HG03565 (cell line): ENCODE measurements around the gene IL17REL.

Experiments used
- ATAC-seq: cut with Tn5 transposase; IDR thresholded peaks from one replicate; pipeline ENCODE4 v1.9.1; 2021; ENCODE audit warnings: mild to moderate bottlenecking, moderate library complexity; ENCODE audit not compliant: unreplicated experiment

The IL17REL gene

DNA sequence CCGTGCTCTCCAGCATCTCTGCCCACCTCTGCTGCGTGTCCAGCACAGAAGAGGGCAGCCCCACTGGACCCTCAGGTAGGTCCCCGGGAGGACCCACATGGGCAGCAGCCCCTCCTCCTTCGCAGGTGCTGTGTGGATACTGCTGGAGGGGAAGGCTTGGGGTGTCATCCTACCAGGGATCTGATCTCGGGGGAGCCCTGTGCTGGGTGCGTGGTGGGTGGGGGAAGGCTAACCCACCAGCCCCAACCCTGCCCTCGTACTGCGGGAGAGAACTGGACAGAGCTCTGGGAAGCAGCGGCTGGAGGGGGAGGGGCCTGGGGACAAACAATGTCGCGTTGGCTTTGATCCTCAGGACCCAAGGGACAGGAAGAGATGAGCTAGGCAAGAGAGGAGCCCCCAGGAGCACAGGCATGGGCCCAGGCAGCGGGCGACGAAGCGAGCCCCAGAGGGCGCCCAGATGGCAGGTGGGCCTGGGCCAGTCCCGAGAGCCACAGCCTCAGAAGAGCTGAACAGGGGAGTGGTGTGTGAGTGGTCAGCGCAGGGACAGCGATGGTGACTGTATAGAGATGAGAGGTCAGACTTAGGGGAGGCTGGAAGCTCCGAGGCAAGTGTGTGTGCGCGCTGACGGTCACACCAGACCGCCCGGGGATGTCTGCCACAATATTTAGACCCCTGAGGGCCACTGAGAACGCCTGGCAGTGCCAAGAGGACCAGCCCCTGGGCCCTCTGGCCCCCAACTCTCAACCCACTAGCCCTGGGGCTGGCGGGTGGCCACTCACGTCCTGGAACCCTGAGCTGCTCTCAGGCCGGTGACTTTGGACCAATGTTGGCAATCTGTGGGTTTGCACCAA lies 53.4 kb downstream of the IL17REL start:
- no peak for ATAC-seq

DNA sequence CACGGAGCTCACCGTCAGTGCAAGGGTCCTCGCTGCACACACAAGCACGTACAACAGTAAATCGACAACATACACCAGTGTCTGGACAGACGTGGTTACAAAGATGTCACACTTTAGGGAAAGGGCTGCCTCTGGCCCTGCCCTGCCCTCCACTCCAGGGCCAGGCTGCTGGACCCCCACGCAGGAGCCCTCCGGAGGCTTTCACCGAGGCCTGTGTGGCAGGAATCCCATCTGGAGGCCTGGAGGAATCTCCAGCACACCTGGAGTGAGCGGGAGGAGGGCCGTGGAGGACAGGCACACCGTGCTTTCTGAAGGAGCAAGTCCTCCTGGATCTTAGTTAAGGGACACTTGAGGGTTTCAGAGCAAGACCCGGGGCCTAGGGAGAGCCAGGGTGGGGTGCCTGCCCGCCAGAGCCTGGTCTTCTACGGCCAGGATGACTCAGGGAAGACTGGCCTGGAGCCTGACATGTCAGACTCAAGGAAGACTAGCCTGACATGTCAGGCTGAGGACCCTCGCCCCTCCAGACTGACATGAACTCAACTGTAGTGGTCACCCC lies 54.1 kb downstream of the IL17REL start:
- ATAC-seq = no peak

DNA sequence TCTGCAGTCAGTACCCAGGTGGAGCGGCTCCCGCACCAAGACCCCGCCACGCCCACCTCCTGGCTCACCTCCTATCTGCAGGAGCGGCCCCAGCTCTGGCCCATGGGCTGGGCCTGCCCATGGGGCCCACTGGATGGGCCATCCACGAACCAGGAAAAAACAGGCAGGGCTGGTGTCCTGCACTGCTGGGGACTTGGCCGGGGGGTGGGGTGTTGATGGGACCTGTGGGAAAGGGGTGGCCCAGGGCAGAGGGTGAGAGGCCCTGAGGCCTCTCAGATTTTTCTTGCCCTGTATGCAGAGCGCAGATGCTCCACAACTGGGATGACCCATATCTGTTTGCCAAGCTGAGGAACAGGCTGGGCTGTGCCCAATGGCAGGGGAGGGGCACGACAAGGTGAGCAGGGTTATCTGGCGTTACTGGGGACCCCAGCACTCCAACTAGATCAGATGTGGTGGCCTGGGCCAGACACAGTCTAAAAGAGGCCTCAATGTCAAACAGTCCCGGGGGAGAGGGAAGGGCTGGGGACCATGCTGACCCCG lies 54.7 kb downstream of the IL17REL start:
- no peak for ATAC-seq

DNA sequence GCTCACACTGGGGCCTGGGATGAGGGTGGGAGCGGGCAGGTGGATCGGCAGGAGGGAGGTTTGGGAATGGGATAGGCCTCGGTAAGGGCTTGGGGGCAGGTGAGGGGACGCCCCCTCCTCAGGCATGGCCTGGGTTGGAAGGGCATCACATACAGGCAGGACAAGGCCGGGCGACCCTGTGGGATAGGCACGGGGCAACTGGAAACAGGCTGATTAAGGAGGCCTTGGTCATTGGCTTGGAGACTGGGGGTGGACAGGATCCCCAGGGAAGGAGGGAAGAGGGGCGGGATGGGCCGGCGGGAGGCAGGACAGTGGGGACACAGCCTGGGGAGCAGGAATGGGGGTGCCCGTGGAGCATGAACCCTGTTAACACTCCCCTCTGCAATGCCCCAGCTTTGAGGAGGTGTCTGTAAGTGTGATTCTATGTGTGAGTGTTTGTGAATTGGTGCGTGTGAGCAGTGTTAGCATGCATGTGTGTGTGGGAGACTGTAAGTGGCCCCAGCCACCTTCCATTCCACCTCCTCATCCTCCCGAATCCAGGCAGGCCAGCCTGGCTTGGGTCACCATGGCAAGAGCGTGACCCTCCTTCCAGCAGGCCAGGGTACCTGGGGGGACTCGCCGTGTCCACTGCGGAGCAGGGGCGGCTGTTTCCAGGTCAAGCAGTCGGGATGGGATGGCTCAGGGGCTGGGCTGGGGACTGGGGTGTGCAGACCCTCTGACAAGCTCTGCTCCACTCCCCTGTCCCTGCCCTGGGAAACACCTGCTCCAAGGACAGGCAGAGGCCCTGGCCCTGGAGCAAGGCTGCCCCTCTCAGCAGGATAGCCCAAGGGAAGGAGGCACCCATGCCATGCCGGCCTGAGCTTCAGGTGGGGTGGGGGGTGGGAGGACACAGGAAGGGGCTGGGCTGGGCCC lies 55.4 kb downstream of the IL17REL start:
- ATAC-seq = no peak

DNA sequence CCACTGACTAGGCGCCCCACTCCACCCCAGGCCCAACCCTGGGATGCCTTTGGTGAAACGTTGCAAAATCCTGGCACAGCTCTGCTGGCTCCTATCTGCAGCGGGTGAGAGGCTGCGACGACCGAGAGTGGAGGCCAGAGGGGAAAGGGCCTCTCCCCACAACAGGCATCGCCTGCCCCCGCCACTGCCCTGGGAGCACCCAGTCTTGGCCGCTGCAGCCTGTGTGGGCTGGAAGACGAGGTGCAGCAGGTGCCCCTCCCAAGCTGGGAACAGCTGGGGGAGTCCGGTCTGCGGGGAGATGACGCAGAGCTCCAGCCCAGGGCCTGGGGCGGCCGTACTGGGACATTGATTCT lies 56.2 kb downstream of the IL17REL start:
- ATAC-seq = no peak

DNA sequence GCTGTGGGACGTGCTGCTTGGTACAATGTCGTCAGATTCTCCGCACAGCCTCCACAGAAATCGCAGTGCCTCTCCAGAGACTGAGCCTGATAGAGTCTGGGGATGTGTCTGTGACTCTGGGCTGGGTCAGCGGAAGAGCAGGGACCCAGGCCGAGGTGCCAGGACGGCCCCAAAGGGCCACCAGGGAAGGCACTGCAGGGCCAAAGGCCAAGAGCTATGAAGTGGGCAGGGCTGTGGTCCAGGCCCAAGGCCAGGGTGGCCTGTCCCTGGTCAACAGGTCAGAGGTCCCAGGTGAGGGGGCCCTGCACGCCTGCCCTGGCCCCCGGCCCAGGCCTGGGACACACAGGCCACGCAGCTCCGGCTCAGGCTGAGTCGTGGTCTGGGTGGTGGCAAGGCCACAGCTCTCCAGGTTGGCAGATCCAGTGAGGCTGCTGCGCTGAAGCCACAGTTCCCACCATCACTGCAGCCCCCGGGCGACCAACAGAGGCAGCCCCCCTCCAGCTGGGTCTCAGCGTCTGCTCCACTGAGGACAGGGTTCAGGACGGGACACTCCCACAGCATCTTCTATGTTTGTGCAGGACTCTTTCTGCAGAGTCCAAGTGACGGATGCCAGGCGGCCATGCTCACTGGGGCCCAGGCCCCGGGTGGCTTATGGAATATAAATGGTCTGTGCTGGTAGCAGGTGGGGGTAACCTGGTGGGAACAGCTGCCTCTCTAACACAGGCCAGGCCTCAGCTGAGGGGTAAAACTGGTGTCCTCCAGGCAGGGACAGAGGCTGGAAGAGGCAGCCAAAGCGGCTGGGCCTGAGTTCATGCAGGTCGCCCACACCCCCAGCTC lies 56.8 kb downstream of the IL17REL start:
- no peak for ATAC-seq

DNA sequence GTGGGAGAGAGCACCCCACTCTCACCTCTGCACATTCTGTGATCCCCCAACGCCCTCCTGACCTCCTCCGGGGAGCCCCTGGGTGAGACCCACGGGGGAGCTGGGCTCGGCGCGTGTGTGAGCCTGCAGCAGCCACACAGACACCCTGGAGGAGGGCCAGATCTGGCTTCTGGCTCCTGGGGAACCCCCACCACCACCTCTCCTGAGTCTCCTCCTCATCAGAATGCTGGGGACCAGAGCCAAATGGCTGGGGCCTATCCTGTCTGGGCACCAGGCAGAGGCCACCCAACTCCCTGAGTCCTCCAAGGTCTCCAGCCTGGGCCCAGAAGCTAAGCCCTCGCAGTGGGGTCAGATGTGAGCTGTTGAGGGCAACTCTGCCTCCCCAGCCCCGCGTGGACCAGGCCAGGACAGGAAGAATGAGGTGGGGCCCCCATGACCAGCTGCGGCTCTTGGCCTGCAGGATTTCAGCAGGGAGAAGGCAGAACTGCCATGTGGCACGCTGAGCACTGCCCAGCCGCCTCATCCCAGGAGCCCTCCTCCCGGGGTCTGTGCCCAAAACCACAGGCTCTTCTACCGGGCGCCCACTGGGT lies 57.5 kb downstream of the IL17REL start:
- no peak for ATAC-seq

DNA sequence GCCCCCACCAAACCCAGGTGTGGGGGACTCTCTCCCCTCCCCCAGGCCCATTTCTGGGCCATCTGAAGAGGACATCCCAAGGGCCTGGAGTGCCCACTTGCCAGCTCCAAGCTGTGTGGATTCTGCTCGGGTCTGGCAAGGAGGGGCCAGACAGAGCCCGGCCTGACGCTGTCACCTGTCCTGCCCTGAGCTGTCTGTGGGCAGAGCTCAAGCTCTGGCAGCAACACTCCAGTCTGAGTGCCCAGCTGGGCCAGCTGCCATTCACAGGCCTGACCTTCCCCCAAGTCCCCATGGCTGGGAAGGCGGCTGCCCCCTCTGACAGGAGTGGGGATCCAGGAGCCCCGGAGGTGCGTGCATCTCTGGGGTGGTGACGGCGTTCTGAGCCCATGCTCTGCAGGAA lies 58.2 kb downstream of the IL17REL start:
- no peak for ATAC-seq

DNA sequence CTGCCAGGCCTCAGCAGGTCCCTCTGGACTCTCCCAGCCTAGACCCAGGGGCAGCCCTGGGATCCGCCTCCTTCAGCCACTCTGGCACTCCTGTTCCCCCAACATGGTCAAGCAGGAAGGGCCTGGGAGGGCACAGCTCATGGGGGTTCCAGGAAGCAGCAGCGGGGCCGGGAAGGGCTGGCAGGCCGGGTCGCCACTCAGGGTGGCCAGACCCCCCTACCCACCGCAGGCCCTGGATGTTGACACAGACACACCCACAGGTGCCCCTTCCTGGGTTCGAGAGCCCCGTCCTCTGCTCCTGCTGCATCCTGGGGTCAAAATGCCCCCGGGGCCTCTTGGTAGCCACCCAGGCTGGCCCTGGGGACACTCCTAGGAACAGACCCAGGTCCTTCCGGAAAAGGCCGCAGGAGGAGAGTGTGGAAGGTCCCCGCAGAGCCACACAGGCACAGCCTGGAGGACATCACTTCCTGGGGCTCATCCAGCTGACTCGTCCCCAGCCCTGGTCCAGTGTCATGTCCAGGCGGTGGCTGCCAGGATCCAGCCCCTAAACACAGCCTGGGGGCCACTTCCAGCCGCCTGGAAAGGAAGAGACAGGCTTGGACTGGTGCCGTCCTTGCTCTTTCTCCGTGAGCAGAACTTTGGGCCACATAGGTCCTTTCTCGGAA lies 58.8 kb downstream of the IL17REL start:
- ATAC-seq = no peak

DNA sequence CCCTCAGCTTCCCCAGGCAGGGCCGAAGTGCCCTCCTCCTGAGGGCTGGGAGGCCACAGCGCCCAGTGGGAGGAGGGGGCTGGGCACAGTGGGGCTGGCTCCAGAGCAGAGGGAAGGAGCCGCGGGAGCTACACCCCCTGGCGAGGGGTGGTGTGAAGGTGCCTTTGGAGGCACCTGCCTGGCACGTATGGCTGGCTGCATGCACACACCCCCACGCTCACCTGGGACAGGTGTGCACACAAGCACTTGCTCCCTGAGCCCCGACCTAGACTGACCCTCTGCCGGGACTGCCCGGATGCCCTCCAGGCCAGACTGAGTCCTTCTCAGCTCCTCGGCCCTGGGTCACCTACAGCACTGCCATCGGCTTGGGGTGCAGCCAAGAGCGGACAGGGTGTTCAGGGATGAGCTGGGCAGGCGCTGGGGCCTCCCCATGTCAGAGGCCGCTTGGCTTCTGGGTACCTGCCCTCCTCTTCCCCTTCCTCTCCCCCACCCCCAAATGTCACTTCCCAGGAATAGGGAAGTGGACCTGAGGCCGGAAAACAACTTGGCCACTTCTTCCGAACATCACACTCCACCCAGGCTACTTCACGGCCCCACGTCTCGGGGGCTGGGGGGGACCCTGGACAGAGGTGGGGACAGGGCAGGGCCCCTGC lies 59.4 kb downstream of the IL17REL start:
- no peak for ATAC-seq

DNA sequence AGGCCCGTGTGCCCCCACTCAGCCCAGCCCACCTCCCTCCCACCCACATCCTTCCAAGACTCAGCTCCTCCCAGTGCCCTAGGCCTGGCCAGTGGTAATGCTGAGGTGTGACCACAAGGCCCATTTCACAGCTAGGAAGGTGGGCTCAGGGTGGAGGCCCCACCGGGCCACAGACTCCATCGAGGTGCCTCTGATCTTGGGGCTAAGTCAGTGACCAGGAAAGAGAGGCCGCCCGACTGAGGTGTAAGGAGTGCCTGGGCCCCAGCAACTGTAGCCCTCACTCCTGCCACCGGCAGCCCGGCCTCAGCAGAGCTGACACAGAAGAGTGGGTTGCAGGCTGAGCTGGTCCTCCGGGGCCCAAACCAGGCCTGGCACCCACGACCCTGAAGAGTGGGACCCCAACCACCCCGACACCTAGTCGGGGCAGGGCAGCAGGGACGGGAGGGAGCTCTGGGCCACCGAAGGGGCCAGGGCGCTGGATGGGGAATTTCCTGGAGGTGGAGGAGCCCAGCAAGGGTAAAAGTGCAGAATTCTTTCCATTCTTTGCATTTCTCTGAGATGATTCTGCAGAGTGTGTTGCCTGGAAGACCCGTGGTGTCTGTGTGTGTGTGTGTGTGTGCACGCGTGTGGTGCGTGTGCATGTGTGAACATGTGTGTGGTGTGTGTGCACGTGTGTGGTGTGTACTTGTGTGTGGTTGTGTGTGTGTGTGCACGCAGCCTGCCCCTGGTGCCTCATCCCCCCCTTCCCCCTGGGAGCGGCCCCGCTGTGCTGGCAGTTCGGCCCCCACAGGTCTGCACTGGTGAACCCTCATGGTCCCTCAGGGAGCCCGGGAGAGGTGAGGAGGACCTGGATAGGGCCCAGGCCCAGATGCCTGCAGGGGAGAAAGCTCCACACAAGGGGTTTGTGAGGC lies 60.3 kb downstream of the IL17REL start:
- ATAC-seq = no peak

DNA sequence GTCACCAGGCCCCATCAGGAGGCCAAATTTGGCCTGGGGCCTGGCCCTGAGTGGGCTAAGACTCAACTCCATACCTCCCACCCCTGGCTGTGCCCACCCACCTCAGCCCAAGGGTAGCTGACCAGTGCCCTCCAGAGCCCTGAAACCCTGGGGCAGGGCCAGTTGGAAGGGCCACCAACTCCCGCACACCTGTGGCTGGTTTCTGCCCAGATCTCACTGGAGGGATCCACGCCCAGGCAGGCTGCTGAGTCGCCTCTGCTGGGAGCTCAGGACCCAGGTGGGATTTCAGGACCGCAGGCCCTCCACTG lies 60.9 kb downstream of the IL17REL start:
- no peak for ATAC-seq

DNA sequence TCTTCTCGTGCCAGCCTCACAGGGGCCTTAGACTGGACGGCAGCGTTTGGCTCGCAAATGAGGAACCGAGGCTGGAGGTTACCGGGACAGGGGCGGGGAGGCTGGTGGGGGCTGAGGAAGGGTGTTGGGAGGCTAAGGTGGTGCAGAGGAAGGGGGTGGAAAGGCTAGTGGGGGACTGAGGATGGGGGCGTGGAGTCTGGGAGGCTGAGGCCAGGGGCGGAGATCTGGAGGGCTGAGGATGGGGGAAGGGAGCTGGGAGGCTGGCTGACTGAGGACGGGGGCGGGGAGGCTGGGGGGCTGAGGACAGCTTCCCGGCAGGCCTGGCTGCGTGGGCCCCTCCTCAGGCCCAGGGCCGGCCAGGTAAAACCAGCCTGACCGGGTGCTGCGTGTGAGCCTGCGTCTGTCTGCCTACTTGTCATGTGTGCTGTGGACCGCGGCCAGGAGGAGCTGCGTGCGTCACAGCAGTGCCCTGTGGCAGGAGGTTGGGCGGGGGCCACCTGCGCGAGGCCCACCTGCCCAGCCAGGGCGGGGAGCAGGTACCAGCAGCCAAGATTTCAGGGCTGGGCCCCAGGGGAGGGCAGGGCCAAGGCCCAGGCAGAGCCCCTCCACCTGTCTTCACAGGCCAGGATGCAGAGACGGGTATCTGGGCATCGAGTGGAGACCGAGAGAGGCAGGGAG lies 61.4 kb downstream of the IL17REL start:
- ATAC-seq = no peak

DNA sequence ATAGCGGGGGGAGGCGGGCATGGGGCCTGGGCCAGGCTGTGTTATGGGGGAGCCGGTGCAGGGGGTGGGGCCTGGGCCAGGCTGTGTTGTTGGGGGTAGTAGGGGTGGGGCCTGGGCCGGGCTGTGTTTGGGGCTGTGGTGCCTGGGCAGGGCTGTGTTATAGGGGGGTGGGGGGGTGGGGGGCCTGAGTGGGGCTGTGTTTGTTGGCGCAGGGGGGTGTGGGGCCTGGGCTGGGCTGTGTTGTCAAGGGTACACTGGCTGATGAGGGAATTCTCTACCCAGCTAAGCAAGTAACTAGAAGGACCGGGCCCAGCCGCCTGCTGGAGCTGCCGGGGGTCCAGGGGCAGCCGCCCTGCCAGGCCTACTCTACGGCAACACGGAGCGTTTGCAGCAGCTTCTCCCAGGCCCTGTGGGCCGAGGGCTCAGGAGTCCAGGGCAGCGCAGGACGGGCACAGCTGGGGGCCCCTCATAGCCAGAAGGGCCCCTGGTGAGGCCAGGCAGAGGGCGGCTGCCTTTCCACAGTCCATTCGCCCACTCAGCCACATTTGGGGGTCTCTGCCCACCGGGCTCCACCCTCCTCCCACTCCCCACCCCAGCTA lies 62.1 kb downstream of the IL17REL start:
- ATAC-seq = no peak

DNA sequence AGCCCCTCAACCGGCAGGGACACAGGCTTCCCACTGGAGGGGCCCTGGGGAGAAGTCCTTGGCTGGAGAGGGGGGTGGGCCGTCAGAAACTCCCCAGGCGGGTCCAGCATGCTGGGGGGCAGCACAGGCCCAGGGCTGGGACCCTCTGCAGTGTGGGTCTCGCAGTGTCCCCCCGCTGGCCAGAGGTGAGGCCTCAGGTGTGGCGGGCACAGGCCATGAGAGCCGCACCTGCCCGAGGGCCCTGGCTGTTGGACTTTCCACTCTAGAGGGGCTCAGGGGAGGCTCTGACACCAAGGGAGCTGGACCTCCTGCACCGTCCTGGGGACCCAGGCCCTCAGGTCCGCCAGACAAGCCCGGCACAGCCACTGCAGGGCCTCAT lies 62.7 kb downstream of the IL17REL start:
- ATAC-seq = no peak

DNA sequence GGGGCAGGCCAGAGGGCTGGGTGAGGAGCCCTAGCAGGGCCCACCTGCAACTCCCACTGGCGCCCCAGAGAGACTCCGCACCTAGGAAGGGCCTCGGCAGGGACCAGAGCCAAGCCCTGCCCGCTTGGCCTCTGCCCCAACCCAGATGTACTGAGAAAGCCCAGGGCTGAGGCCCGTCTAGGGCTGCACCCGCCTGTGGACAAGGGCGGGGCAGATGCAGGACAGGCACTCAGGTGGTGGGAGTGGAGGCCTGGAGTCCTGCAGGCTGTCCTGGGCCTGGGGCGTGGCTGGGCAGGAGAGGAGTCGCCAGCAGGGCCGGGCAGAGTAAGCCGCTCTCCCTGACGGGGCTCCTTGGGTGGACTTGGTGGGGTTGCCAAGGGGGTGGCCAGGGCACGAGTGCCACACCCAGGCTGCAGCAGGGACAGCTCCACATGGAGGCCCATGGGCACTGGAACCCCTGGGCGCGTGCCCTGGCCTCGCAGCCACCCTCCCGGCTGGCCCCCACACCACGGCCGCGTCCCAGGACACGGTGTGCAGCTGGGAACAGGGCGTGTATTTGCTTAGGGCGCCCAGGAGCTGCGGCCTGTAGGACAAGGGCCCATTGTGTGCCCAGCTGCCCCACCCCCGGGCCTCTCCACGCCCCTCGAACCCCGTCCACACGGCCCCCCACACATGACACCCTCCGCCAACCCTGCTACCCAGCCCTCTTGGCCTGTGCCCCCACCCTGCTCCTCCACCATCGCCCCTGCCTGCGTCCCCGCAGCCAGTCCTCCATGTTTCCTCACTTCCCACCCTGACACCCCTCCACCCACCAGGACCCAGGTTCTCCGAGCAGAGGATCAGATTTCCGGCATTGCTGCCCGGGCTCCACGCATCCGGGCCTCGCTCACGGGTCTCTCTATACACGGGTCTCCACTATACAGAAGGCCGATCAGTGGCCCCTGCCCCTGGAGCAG lies 63.3 kb downstream of the IL17REL start:
- ATAC-seq = no peak
